Uterus (tissue), 2 donors: ENCODE measurements around the gene NACC2.

Experiments
- POLR2A ChIP-seq, 2 donors: fragments of 450-650 bp; IDR thresholded peaks; one replicate each; pipeline ENCODE4 v1.6.1; 2016; ENCODE audit warnings: antibody characterized with exemption in 2 of 2, mild to moderate bottlenecking in 1 of 2, moderate library complexity in 1 of 2
- TF ChIP-seq, protein P1 (sequence below), 4 experiments: fragments of 200-600 bp in 2 of 4; fragments of 450-650 bp in 2 of 4; sonication (generic) in 2 of 4; IDR thresholded peaks; one replicate each; pipeline ENCODE4 v1.5.1; 2016 to 2019; ENCODE audit warnings: antibody characterized with exemption in 4 of 4, mild to moderate bottlenecking in 2 of 4, moderate library complexity in 1 of 4

DNA sequence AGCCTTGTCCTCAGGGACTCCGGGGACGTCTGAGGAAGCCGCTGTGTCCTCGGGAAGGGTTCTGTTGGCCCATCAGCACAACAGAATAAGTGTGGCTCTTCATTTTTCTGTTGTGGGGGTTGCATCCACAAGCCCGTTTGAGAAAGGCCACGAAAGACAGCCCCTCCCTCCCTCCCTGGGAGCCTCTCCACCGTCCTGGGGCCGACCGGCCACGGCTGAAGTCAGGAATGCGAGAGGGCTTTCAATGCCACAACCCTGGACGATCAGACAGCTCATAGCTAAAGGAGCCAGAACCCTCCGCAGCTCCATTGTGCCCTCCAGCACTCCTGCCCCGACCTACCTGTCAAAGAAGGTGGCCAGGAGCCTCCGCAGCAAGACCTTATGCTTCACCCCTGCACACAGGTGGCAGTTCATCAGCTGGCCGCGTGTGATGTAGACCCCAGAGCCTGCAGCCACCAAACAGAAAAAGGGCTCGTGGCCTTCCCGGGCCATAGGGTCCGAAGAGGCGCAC, 81.5 kb downstream of the NACC2 start:
- no peak for TF ChIP-seq POLR2A (IDR thresholded peaks at IDR 0.05)
- TF ChIP-seq, protein P1, sequence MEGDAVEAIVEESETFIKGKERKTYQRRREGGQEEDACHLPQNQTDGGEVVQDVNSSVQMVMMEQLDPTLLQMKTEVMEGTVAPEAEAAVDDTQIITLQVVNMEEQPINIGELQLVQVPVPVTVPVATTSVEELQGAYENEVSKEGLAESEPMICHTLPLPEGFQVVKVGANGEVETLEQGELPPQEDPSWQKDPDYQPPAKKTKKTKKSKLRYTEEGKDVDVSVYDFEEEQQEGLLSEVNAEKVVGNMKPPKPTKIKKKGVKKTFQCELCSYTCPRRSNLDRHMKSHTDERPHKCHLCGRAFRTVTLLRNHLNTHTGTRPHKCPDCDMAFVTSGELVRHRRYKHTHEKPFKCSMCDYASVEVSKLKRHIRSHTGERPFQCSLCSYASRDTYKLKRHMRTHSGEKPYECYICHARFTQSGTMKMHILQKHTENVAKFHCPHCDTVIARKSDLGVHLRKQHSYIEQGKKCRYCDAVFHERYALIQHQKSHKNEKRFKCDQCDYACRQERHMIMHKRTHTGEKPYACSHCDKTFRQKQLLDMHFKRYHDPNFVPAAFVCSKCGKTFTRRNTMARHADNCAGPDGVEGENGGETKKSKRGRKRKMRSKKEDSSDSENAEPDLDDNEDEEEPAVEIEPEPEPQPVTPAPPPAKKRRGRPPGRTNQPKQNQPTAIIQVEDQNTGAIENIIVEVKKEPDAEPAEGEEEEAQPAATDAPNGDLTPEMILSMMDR (IDR thresholded peaks at IDR 0.05), result no peak
